22Rv1 (cell line): ENCODE results near the gene CARM1.

ENCODE experiments used
- CTCF ChIP-seq: fragments of 450-650 bp; IDR thresholded peaks from 2 replicates; pipeline ENCODE4 v1.5.1; 2017; ENCODE audit warnings: mild to moderate bottlenecking
- ZFX ChIP-seq: fragments of 450-650 bp; IDR thresholded peaks from 2 replicates; pipeline ENCODE4 v1.6.1; 2017; ENCODE audit warnings: antibody characterized with exemption, borderline replicate concordance

DNA sequence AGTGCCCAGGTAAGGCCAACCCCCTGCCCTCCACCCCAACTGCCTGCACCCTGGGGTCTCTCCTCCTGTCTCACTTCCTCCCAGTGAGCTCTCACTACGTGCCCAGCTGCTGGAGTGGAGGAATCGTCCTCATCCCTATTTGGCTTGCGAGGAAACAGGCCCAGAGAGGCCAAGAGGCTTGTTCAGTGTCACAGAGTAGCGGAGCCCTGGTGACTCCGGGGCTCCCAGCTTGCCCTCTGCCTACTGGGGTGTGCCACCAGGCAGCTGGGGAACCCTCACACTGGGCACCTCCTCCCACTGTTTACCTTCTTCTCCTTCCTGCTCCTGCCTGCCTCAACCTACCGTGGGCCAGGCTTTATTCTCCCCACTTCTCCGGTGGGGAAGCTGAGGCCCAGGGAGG, 41.0 kb upstream of the CARM1 start:
- no peak for TF ChIP-seq CTCF
- TF ChIP-seq ZFX, result no peak
